HG03108 (cell line): ENCODE data around the gene JPH3.
"Not testable (repeated sequence)": the region's sequence is repeated elsewhere in the genome, so short reads cannot be mapped to it uniquely, and the experiment has no call there.

Experiments
- ATAC-seq: cut with Tn5 transposase; IDR thresholded peaks from one replicate; pipeline ENCODE4 v1.9.1; 2021; ENCODE audit warnings: moderate library complexity; ENCODE audit not compliant: unreplicated experiment

The JPH3 gene

DNA sequence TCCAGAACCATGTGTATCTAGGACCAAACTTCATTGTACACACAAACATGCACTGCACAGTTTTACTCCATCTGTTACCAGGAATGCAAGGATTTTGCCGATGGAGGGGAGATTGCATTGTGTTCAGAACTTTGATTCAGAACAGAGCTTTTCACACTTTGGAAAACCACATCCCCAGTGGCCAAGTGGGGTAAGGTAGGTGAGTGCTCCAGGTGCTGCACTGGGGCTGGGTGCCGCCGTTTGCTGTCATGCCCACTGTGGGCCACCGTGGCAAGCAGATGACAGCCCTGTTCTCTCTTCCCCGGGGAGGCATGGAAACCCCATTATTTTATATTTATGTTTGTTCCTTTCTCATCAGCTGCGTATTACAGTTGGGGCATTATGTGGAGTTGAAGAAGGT lies 29.3 kb upstream of the JPH3 start:
- no peak for ATAC-seq

DNA sequence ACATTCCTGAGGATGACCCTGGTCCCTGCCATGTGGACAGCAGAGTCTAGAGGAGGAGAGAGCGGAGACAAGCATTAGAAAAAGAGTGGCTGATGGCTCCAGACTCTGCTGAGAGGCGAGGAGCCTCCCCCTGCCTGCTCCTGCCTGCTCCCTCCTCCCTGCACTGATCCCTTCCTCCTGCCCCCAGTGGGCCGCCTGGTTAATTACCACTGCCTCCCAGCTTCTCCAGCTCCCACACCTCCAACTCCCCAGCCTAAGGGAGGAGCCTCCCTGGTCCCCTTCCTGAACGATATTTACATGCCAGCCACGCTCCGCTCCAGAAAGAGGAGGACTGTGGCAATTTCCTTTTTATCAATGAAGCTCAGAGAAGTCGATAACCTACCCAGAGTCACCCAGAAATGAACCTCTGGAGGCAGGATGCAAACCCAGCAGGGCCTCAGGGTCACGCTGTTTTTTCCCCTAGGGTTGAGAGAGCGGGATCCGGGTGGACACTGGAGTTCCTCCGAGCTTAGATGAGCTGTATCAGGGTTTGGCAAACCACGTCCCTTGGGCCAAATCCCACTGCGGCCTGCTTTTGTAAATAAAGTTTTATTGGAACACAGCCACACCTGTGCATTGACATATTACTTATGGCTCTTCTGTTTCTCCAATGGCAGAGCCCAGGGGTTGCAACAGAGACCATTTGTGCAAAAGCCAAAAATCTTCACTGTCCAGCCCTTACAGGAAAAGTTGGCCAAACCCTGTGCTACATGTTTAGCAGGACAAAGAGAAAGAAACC lies 27.1 kb upstream of the JPH3 start:
- no peak for ATAC-seq

DNA sequence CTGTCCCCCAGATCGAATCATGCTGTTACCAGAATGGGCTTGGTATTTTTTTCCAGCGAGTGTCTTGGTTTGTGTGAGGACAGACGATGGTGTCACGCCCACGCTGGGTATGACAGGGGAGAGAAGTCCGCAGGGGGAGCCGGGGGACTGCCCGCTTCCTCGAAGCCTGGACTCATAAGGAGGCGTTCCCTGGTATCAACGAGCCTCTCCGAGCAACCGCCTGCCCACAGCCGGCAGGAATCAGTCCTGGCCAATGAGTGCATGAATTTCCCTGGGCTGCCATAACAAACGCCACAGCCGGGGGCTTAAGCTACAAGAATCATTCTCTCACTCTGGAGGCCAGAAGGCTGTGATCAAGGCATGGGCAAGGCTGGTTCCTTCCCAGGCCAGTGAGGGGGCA lies 26.1 kb upstream of the JPH3 start:
- no peak for ATAC-seq

DNA sequence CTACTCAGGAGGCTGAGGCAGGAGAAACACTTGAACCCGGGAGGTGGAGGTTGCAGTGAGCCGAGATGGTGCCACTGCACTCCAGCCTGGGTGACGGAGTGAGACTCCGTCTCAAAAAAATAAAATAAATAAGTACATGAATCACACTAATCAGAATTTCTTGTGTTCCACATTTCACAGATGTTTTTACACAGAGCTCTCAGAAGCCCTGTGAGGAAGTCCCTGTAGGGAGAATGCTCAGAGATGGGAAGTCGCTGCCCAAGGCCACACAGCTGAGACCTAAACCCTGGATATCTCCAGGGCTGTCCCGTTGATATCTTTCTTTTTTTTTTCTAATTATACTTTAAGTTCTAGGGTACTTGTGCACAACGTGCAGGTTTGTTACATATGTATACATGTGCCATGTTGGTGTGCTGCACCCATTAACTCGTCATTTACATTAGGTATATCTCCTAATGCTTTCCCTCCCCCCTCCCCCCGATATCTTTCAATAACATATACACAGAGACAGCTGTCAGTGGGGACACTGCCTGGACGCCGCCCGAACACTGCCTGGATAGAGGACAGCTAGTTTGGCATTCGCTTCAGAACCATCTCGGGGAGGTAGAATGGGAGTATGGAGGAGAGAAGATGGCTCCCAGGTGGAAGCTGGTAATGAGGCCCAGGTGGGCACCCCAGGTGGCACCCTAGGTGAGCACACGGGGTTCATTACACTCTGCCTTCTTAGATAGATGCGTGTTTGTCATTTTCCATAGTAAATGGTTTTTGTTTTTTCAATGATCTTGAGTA lies 24.0 kb upstream of the JPH3 start:
- ATAC-seq: not testable (repeated sequence)

DNA sequence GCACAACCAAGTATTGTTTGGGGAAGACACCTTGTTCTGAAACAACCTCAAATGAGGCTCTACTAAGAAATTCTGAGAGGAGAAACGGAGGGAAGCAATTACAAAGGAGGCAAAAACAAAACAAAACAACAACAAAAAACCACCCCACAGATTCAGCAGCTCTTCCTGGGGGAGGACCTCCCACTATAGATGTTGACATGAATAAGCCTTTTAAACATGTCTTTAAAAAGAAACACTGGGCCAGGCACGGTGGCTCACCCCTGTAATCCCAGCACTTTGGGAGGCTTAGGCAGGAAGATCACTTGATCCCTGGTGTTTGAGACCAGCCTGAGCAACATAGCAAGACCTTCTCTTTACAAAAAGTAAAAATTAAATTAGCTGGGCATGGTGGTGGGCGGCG lies 22.6 kb upstream of the JPH3 start:
- ATAC-seq: no peak

DNA sequence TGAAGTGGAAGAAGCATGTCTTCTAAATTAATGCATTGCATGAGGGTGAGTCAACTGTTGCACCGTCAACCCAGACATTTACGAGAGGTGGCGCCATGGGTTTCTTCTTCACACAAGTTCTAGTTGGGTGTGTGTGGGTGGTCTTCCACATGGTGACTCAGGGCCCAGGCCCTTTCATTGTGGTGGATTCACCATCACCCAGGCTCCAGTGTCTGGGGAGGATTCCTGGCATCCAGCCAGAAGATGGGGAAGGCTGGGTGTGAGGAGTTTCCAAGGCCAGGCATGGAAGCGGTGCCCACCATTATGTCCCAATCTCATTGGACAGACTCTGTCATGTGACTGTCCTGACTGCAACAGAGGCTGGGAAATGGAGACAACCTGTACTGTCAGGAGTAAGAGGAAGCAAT lies 21.4 kb upstream of the JPH3 start:
- no peak for ATAC-seq

DNA sequence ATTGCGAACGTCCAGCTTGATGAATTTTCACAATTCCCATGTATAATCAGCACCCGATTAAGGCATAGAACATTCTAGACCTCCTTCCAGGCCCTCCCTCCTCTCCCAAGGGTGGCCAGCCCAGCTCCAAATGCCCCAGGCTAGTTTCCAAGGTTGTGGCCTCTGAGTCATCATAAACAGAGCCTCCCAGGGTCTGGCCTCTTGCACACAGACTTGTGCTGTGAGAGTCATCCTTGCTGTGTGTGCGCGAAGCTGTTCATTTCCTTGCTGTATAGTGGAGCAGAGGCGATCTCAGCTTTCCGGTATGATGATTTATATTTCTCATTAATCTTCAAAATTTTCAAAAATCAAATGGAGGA lies 20.5 kb upstream of the JPH3 start:
- no peak for ATAC-seq

DNA sequence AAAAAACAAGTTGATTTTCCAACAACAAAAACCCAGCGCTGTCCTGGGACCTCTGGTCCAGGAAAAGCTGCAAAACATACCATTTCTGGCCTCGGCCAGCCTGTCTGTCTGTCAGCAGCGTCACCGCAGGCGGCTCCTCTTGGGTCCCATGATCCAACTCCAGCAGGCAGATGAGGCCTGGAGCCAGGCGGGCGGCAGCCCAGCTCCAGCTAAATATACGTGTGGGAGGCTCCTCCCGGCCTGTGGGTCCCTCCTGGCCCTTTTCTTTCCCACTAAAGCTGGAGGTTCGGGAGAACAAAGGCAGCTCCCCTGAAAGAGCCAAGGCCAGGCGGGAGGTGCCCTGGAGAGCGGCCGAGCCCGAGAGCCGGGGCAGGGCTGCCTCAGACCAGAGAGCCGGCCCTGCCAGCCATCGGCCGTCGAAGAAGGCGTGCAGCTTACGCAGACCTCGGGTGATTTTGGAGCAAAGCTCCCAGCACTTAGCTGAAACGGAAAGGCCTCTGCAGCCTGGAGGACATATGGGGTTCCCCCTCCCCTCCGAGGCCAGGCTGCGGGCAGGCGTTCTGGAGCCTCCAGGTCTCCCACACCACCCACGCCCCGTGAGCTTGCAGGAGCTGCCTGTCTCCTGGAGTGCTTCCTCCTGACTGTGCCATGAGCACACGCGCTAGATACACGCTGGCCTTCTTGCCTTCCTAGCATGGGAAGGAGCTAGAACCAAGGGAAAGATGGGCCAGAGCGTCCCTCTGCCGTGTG lies 19.9 kb upstream of the JPH3 start:
- ATAC-seq: no peak

DNA sequence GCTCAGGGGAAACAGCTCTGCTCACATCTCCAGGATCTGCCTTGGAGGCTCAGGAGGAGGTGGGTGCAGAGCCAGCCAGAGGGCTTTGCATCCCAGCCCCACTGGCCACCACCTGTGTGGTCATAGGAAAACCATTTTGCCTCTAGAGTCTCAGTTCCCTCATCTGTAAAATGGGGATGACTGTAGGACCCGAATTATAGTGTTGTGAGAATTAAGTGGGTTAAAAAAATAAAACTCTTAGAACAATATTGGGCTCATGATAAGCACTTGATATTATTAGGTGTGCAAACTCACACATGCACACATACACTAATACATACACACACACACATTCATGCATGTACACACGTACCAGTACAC lies 19.4 kb upstream of the JPH3 start:
- ATAC-seq: no peak

DNA sequence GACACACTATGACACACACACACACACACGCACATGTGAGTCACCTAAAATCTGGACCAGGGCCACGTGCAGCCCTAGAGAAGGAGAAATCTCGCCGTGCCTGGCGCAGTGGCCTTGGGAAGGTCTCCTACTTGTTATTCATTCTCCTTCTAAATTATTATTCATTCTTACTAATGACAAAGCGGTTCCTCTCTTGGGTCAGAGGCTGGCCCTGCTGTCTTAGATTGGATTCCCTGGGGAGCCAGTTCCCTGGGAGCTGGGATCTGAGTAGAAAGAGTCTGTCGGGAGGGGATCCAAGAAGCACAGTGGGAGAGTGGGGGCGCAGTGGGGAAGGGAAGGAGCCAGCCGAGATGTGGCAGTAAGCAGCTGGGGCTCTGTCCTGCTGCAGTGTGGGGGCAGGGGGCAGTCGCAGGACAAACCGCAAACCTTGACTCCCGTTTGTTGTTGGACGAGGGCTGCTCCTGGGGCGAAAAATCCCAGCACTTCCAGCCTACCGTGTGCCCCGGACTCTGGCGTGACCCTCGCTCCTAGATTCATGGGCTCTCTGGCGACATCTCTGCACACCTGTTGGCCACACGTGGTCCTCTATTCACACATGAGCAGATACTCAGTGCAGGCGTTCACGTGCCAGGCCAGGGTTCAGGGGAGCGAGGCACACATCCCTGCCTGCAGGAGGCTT lies 18.7 kb upstream of the JPH3 start:
- ATAC-seq: no peak

DNA sequence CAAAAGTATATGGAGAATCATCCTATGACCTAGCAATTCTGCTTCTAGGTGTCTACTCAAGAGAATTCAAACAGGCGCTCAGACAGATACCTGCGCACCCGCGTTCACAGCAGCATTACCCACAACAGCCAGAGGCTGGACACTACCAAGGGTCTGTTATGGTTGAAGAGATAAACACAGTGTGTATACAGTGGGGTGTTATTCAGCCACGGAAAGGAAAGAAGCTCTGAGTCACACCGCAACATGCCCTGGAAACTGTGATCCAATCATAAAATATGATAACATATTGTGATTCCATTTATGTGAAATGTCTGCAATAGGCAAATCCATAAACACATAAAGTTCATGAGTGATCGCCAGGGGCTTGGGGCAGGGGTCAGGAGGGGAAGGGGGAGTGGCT lies 18.0 kb upstream of the JPH3 start:
- no peak for ATAC-seq

DNA sequence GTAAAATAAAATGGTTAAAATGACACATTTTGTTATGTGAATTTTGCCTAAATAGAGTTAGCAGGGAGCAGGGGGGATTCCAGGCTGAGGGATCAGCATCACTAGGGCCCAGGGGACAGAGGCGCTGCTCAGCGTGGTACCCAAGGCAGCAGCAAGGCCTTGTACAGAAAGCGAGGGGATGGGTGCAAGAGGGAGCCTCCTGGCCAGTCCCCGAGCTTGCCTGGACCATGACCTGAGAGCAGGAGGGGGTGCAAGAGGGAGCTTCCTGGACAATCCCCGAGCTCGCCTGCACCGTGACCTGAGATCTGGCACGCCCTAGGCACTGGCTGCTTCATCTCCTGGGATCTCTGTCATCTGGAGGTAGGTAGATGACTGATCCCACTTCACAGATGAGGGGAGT lies 17.3 kb upstream of the JPH3 start:
- ATAC-seq: no peak

DNA sequence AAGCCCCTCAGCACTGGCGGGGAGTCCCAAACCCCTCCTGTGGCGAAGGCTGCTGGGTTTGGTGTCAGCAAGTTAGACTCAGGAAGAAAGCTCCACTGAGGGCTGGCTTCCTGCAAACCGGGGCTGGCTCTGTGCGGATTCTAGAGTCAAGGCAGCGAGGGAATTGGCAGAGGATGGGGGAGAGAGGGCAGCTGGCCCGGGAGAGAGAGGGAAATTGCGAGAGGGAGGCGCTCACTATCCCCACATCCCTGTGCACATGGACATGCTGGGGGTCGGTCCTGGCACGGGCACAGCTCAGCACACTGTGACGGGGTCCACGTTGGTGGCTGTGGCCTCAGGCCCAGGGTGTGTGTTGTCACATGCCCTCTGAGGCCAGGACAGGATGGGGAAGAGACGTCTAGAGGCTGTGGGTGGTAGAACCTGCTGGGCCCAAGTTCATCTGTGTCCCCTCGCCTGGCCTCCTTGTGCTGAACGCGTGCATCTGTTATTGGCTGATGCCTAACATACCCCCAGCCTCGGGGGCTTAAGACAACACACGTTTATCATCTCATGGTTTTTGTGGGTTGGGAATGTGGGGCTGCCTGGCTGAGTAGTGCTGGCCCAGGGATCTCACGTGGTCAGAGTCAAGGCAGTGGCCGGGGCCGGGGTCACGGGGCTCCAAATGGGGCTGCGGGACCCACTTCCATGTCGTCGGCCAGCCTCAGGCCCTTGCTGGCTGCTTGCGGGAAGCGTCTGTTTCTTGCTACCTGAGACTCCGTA lies 16.7 kb upstream of the JPH3 start:
- no peak for ATAC-seq

DNA sequence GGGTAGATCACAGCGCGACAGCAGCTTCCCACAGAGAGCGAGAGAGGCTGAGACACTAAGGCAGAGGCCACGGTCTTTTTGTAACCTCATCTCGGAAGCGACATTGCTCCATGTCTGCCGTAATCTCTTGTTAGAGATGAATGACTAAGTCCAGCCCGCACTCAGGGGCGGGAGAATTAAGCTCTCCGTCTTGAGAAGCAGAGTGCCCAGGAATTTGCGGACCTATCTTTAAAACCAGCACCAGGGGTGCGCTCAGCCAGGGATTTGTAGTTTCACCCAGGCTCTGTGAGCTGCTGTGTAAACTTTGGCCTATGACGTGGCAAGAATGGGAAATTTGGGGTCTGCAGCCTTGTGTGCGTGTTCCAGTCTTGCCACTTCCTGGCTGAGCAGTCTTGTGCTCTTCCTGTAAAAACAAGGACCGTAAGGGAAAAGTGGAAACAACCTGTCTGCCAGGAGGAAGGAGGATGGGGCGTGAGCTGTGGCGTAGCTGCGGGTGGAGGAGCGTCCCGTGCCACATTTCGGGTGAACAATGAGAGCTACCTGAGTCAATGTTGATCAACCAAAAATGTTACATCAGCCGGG lies 16.0 kb upstream of the JPH3 start:
- ATAC-seq: no peak

DNA sequence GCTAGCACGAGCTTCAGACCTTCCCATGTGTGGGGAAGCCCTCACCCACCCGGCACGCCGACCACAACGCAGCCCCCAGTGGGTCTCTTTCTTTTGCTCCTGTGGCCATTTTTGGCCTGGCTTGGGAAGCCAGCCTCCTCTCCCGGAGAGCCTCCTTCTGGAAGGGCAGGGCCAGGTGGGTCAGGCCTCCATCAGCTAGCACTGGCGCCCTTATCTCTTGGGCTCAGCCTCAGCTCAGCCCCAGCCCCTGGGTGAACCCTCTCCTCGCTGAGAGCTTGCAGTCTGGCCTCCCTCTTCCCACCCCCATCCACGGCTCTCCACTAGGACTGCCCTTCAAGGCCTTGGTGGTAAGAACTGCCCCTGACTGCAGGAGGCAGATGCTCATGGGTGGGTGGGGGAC lies 14.7 kb upstream of the JPH3 start:
- no peak for ATAC-seq

DNA sequence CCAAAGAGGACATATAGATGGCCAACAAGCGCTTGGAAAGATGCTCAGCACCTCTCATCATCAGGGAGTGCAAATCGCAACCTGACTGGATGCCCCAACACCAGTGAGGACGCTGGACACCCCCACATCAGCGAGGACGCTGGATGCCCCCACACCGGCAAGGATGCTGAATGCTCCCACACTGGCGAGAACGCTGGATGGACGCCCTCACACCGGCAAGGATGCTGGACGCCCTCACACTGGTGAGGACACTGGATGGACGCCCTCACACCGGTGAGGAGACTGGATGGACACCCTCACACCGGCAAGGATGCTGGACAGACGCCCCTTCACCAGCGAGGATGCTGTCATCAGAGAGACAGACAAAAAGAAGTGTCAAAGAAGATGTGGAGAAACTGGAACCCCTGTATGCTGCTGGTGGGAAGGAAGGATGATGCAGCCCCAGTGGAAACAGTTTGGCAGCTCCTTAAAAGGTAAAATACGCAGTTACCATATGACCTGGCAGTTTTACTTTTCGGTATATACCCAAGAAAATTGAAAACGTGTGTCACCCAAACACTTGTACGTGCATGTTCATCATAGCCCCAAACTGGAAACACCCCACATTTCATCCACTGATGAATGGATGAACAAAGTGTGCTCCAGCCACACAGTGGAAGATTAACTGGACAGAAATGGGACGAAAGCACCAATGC lies 10.1 kb upstream of the JPH3 start:
- ATAC-seq: no peak

DNA sequence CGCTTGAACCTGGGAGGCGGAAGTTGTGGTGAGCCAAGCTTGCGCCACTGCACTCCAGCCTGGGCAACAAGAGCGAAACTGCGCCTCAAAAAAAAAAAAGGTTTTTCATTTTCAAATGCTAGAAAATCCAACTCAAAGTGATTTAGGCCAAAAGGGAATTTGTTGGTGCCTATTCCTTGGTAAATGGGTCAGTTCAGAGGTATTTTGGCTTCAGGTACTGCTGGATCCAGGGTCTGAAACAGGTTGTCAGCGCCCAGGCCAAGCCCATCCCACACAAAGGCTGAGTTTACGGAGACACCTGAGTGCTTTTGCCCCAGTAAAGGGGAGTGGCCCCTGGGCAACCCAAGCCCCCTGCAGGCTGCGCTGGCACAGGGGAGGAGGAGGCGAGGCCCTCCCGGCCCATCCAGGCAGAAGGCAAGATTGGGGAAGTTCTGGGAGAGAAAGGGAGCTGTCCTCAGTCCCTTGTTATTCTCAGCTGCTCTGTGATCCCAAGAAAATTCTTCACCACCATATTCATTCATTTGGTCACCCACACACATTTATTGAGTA lies 8.5 kb upstream of the JPH3 start:
- ATAC-seq: no peak

DNA sequence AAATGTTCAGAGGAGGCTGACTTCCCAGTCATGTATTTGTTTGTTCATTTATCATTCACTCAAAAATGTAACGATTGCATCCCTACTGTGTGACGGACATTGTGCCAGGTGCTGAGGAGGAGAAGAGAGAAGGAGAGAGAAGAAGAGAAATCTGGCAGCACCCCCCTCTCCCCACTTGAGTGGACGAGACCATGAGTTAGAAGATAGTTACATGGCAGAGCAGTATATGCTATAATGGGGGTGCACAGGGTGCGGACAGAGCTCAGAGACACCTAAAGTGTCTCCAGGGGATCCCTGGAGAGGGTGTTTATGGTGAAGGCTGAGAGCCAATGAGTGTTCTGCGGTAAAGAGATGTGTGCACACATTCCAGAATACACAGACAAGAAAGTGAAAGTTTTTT lies 6.6 kb upstream of the JPH3 start:
- ATAC-seq: no peak

DNA sequence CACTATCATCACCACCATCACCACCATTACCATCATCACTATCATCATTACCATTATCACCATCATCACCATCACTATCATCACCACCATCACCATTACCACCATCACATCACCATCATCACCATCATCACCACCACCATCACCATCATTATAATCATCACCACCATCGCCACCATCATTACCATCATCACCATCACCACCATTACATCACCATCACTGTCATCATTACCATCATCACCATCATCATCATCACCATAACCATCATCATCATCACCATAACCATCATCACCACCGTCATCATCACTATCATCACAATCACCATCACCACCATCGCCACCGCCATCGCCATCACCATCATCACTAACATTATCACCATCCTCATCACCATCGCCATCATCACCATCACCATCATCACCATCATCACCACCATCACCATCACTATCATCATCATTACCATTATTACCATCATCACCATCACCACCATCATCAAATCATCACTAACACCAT lies 4.9 kb upstream of the JPH3 start:
- ATAC-seq: no peak
